Body of pancreas (tissue), 4 donors: ENCODE measurements around the gene ACE. TPM values are rescaled to one million over a fixed set of nuclear protein-coding genes. Genes with fewer than 3 reads are reported as not detected.
"Not testable (repeated sequence)": the region's sequence is repeated elsewhere in the genome, so short reads cannot be mapped to it uniquely, and the experiment has no call there.

Experiments used
- ATAC-seq: fragments of 150-250 bp; one replicate; pipeline ENCODE4 v1.9.1; 2016
- DNase-seq, 4 donors: peaks; one replicate each; pipeline ENCODE4 v3.0.0-alpha.2; 2019
- H3K27ac ChIP-seq, 4 donors: fragments of 200-600 bp; sonication (generic); 1 replicate in 3 of 4; 2 replicates in 1 of 4; pipeline versions ENCODE4 v1.5.1 to v1.6.1; 2016 to 2019; ENCODE audit warnings: mild to moderate bottlenecking in 1 of 4, mixed read lengths in 1 of 4, moderate library complexity in 1 of 4
- H3K27me3 ChIP-seq, 2 donors: fragments of 200-600 bp; sonication (generic); one replicate each; pipeline ENCODE4 v1.6.0; 2016; ENCODE audit warnings: mild to moderate bottlenecking in 1 of 2
- H3K36me3 ChIP-seq, 2 donors: fragments of 200-600 bp; sonication (generic); replicated peaks in 1 of 2; 2 replicates each; pipeline ENCODE4 v1.5.1; 2016; ENCODE audit warnings: low read depth in 2 of 2; ENCODE audit not compliant: insufficient read depth in 1 of 2
- H3K4me1 ChIP-seq: fragments of 200-600 bp; sonication (generic); one replicate; pipeline ENCODE4 v1.6.0; 2016
- H3K4me3 ChIP-seq, 2 donors: fragments of 200-600 bp; sonication (generic); 1 replicate in 1 of 2; 2 replicates in 1 of 2; pipeline ENCODE4 v1.5.1; 2016 to 2019
- H3K9me3 ChIP-seq, 3 donors: fragments of 200-600 bp; sonication (generic); 1 replicate in 2 of 3; 2 replicates in 1 of 3; pipeline ENCODE4 v1.5.1; 2016
- CTCF ChIP-seq, 7 experiments: fragments of 450-650 bp in 4 of 7; fragments of 200-600 bp in 3 of 7; sonication (generic) in 3 of 7; IDR thresholded peaks; one replicate each; pipeline ENCODE4 v1.5.1; 2016 to 2019; ENCODE audit warnings: antibody characterized with exemption in 7 of 7
- POLR2A ChIP-seq, 3 donors: fragments of 450-650 bp; IDR thresholded peaks; one replicate each; pipeline ENCODE4 v1.6.1; 2016; ENCODE audit warnings: antibody characterized with exemption in 3 of 3, mild to moderate bottlenecking in 2 of 3
- whole genome bisulfite sequencing, 2 donors: methylation state at CpG; one replicate each; pipeline ENCODE4 v1.1.5; 2017; 5-methylcytosine and 5-hydroxymethylcytosine counted together
- intact Hi-C: fragments of 100-400 bp; cut with DNase I; formaldehyde crosslinking; loops from one replicate; pipeline ENCODE4 v1.15.1; 2023
- total RNA-seq, 2 donors: library from RNA; depleted of rRNA; stranded (reverse); fragments of >200 nt; gene quantifications; one replicate each; pipeline ENCODE4 v1.1.0, GENCODE V29; 2016

Gene ACE
- total RNA-seq, 2 donors from 2014 or later = 5.3 to 6.2 TPM

DNA sequence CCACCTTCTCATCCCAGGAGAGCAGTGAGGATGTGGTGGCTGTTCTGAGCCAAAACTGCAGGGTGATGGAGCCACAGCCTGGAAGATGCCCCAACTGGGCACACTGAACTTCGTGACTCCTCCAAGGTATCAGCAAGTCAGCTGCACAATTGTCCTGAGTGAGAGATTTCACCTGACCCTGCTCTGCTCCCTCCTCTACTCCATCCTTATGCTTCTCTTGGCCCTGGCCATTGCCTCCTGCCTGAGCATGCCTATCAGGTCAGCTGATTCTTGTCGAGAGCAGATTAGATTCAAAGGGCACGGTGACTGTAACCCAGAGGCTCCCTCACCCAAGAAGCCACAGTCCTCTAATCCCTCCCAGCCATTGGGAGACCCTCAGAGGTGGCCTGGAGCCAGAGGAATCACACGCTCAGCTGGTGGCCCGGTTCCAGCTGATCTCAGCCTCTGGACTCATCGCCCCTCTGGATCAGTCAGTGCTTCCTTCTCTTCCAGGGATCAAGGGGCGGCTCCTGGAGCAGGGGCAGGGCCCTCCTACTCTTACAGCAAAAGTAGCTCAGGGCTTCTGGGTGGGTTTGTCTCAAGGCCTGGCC, 23.8 kb upstream of the ACE start:
- no peak overlapping the region for H3K4me3 ChIP-seq
- ATAC-seq (no peak), DNase-seq (no peak)
- peaks cover under 1% of the 10 kb centered on the region for H3K4me1 ChIP-seq
- WGBS, 2 donors = 55 to 57% methylated on average over 4 to 7 of the region's 7 CpGs
- H3K27me3 ChIP-seq = no peaks in the 10 kb centered on the region
- no peaks in the 10 kb centered on the region for H3K9me3 ChIP-seq
- no peaks in the 10 kb centered on the region for H3K36me3 ChIP-seq
- intact Hi-C loops = no loop called here
- no peak for TF ChIP-seq CTCF (IDR thresholded peaks at IDR 0.05)
- TF ChIP-seq POLR2A (IDR thresholded peaks at IDR 0.05) = no peak
- no peak overlapping the region for H3K27ac ChIP-seq

DNA sequence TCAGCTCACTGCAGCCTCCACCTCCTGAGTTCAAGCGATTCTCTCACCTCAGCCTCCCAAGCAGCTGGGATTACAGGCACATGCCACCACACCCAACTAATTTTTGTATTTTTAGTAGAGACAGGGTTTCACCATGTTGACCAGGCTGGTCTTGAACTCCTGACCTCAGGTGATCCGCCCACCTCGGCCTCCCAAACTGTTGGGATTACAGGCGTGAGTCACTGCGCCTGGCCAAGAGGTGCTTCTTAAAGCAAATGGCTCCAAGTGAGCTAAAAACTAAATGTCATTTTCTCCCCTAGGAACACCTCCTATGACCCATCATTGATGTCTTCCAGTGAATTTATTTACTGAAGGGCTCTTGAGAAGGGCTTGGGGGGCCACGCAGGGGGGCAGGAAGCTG, 22.5 kb upstream of the ACE start:
- 71 to 94% methylated on average over 6 of the region's 6 CpGs for WGBS, 2 donors
- DNase-seq, H3K4me3 ChIP-seq, H3K4me1 ChIP-seq, H3K36me3 ChIP-seq, ATAC-seq, H3K27me3 ChIP-seq, H3K27ac ChIP-seq, H3K9me3 ChIP-seq, intact Hi-C loops: not testable (repeated sequence)

GRCh38 chr17:63454915-63455314, 21.9 kb upstream of the ACE start:
- no peak for TF ChIP-seq CTCF (IDR thresholded peaks at IDR 0.05)
- no peak for TF ChIP-seq POLR2A (IDR thresholded peaks at IDR 0.05)
- DNase-seq (no peak), ATAC-seq (no peak)
- Histone ChIP-seq H3K9me3 (no peaks in the 10 kb centered on the region), H3K4me3 (no peak overlapping the region), H3K27me3 (no peaks in the 10 kb centered on the region), H3K4me1 (no peaks in the 10 kb centered on the region), H3K36me3 (no peaks in the 10 kb centered on the region), H3K27ac (no peak overlapping the region)
- intact Hi-C loops = no loop called here
- 65 to 67% methylated on average over 5 of the region's 5 CpGs for WGBS, 2 donors

- H3K27me3 ChIP-seq = no peaks in the 10 kb centered on the region
- ATAC-seq (no peak), DNase-seq (no peak)
- 54 to 58% methylated on average over 4 of the region's 4 CpGs for WGBS, 2 donors
- H3K36me3 ChIP-seq = no peaks in the 10 kb centered on the region
- H3K9me3 ChIP-seq = no peaks in the 10 kb centered on the region
- intact Hi-C loops = no loop called here
- no peak overlapping the region for H3K4me3 ChIP-seq
- no peaks in the 10 kb centered on the region for H3K4me1 ChIP-seq
- TF ChIP-seq POLR2A (IDR thresholded peaks at IDR 0.05) = no peak
- TF ChIP-seq CTCF (IDR thresholded peaks at IDR 0.05) = no peak
- no peak overlapping the region for H3K27ac ChIP-seq
Measured at GRCh38 chr17:63455417-63455816, 21.4 kb upstream of the ACE start.

DNA sequence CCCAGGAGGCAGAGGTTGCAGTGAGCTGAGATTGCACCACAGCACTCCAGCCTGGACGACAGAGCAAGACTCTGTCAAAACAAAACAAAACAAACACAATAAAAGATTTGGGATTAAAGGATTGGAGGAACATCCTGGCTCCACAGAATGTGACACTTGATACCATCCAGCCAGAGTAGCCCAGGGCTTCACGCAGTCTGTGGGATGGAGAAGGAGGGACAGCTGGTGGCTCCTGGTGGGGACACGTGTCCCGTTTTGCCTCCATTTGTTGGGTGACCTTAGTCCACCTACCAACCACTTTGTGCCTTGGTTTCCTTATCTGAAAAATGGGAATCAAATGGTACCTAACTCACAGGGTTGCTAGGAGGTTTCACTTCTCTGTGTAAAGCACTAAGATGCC, 18.4 kb upstream of the ACE start:
- Histone ChIP-seq H3K27ac (no peak overlapping the region), H3K4me3 (no peak overlapping the region), H3K4me1 (no peaks in the 10 kb centered on the region), H3K36me3 (no peaks in the 10 kb centered on the region), H3K27me3 (no peaks in the 10 kb centered on the region), H3K9me3 (no peaks in the 10 kb centered on the region)
- DNase-seq (no peak), ATAC-seq (no peak)
- 83 to 84% methylated on average over 4 of the region's 4 CpGs for WGBS, 2 donors
- TF ChIP-seq POLR2A (IDR thresholded peaks at IDR 0.05) (no peak), CTCF (IDR thresholded peaks at IDR 0.05) (no peak)
- intact Hi-C loops = no loop called here
